ENCODE results near the gene TSKU. TPM values are rescaled to one million over a fixed set of nuclear protein-coding genes. Genes with fewer than 3 reads are reported as not detected.
A peak's percentile ranks its signal among the peaks of the same experiment; 100 is the strongest.

The TSKU gene
- total RNA-seq, 2 experiments from 2014 or later, result 2.5 TPM

DNA sequence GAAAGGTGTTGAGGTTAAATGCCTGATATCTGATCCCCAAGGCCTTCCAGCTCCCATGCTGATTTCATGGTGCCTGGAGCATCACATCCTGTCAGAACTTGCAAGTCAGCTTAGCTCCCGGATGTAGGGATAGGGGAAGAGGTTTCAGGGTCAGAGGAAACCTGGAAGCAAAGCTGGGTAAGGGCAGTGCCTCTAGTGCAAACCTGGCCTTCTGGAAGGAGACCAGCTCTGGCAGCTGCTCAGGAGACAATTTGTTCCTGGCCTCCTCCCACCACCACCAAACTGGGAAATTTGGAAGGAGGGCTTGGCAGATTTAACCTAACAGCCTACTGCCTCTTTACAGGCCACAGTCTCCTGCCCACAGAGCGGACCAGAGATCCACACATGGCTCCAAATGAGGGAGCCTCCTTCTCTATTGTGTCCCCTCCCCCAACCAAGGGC, 9.2 kb upstream of the TSKU start:
- ATAC-seq (no peak), DNase-seq (no peak)
- Mint-ChIP-seq H3K36me3 (ENCODE audit: low read depth) (peaks cover 23% of the 10 kb centered on the region), H3K4me1 (ENCODE audit: low read depth) (peaks cover 43% of the 10 kb centered on the region), H3K27me3 (ENCODE audit: low read depth) (peaks cover 23% of the 10 kb centered on the region), H3K9me3 (ENCODE audit: insufficient read depth) (peaks cover 22% of the 10 kb centered on the region), H3K27ac (no peak overlapping the region), H3K4me3 (no peak overlapping the region)
- POLR2A ChIA-PET, result no interaction called here
- CTCF ChIA-PET, result interaction anchor here (1.4 kb wide), 1 partner anchor 52 kb away, joined by 3 read pairs; no protein-coding TSS in a partner anchor

DNA sequence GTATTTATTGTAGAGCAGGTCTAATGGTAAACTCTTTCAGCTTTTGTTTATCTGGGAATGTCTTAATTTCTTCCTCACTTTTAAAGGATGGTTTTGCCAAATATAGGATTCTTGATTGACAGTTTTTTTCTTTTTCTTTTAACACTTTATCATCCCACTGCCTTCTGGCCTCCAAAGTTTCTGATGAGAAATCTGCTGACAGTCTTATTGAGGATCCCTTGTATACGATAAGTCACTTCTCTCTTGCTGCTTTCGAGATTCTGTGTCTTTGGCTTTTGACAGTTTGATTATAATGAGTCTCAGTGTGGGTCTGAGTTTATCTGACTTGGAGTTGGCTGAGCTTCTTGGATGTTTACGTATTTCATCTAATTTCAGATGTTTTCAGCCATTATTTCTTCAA, 6.7 kb upstream of the TSKU start:
- ATAC-seq (no peak), DNase-seq (no peak)
- Mint-ChIP-seq H3K9me3 (ENCODE audit: insufficient read depth) (peaks cover 22% of the 10 kb centered on the region), H3K27me3 (ENCODE audit: low read depth) (peaks cover 39% of the 10 kb centered on the region), H3K36me3 (ENCODE audit: low read depth) (peaks cover 24% of the 10 kb centered on the region), H3K4me3 (no peak overlapping the region), H3K27ac (no peak overlapping the region), H3K4me1 (ENCODE audit: low read depth) (peaks cover 30% of the 10 kb centered on the region)
- ChIA-PET POLR2A (no interaction called here), CTCF (no interaction called here)

DNA sequence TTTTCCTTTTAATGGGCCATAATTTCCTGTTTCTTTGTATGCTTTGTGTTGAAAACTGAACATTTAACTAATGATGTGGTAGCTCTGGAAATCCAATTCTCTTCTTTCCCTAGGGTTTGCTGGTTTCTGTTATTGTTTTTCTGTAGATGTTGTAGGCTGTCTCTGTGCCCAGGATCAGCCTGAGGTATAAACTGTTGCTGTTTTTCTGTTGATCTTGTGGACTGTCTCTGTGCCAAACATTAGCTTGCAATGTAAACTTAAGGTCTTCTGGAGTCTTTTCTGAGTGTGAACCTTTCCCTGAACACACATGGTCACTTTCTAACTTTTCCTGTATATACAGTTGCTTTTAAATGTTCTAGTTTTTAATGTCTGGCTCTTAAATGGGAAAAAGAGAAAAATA, 5.9 kb upstream of the TSKU start:
- H3K27me3 Mint-ChIP-seq (ENCODE audit: low read depth), result peaks cover 39% of the 10 kb centered on the region
- CTCF ChIA-PET, result no interaction called here
- H3K4me1 Mint-ChIP-seq (ENCODE audit: low read depth), result peaks cover 28% of the 10 kb centered on the region
- DNase-seq (no peak), ATAC-seq (no peak)
- H3K36me3 Mint-ChIP-seq (ENCODE audit: low read depth), result peaks cover 24% of the 10 kb centered on the region
- H3K4me3 Mint-ChIP-seq, result no peak overlapping the region
- POLR2A ChIA-PET, result interaction anchor here (0.6 kb wide), 1 partner anchor 126 kb away, joined by 5 read pairs; no protein-coding TSS in a partner anchor
- H3K9me3 Mint-ChIP-seq (ENCODE audit: insufficient read depth), result peaks cover 22% of the 10 kb centered on the region
- H3K27ac Mint-ChIP-seq, result no peak overlapping the region

DNA sequence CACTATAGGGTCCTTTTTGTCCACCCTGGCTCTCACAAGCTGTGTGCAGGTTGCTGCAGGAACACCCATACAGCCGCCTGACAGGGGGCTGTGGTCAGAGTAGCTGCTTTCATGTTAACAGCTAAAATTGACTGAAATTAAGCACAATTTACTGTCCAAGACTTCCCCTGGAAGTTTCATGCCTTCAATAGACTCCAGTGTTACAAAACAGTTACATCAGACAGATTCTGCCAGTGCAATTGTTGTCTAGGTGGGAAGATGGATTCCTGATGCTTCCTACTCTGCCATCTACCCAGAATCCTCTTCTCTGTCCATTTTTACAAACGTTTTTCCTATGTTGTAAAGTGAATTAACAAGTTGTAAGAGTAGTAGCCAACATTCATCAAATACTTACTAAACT, 5.3 kb upstream of the TSKU start:
- ChIA-PET CTCF (no interaction called here), POLR2A (no interaction called here)
- ATAC-seq (no peak), DNase-seq (no peak)
- H3K27me3 Mint-ChIP-seq (ENCODE audit: low read depth), result peaks cover 40% of the 10 kb centered on the region
- peaks cover 22% of the 10 kb centered on the region for H3K9me3 Mint-ChIP-seq (ENCODE audit: insufficient read depth)
- H3K27ac Mint-ChIP-seq, result no peak overlapping the region
- H3K4me3 Mint-ChIP-seq, result no peak overlapping the region
- H3K4me1 Mint-ChIP-seq (ENCODE audit: low read depth), result peaks cover 29% of the 10 kb centered on the region
- peaks cover 24% of the 10 kb centered on the region for H3K36me3 Mint-ChIP-seq (ENCODE audit: low read depth)

DNA sequence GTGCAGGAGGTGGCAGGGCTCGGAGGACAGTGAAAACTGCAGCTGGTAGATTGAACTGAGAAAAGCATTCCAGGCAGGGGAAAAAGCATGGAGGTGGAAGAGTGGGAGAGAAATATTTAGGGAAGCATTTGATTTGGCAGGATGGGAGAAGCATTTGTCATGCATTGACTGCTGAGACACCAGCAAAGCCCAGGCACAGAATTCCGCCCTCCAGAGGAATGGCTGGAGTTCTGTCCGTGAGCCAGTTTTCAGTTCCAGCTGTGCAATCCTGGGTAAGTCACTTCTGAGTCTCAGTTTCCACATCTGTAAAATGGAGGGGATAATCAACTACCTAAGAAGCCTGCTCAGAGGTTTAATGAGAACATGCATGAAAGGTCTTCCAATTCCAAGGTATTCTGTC, 4.3 kb upstream of the TSKU start:
- Mint-ChIP-seq H3K4me3 (no peak overlapping the region), H3K36me3 (ENCODE audit: low read depth) (peaks cover 24% of the 10 kb centered on the region), H3K9me3 (ENCODE audit: insufficient read depth) (peaks cover 22% of the 10 kb centered on the region), H3K27ac (no peak overlapping the region), H3K4me1 (ENCODE audit: low read depth) (peaks cover 29% of the 10 kb centered on the region), H3K27me3 (ENCODE audit: low read depth) (peaks cover 41% of the 10 kb centered on the region)
- ChIA-PET CTCF (interaction anchor here (0.8 kb wide), 1 partner anchor 20 kb away, joined by 3 read pairs; no protein-coding TSS in a partner anchor), POLR2A (no interaction called here)
- ATAC-seq, result no peak
- no peak for DNase-seq

DNA sequence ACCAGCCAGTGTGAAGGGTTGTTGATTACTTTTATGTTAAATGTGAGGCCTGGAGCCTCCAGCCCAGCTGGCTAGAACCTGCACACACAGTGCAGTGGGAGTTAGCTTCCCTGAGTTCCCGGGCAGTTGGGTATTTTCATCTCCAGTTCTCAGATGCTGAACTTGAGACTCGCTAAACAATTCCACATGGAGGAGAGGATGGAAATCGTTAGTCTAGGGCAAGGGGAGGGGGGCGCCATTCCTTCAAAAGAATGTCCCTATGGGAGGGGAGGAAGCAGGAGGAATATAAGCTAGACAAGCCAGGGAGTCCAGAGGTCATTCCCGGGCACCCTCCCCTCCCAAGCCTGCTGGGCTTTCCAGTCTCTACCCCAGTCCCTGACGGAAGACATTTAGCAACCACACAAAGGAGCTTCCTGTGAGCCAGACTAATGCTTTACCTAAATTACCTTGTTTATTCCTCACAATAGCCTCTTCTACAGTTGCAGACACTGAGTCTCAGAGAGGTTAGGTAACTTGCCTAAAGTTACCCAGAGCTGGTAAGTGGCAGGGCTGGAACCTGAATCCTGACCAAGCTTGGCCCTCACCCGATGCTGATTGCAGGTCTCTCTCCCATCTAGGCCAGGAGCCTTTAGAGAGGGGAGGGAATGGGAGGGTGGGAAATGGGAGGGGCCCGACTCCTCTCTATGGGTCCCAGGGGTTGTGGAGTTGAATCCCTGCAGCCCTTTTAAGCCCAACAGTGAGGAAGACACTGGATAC, 1.9 kb upstream of the TSKU start:
- no peak overlapping the region for H3K27ac Mint-ChIP-seq

DNA sequence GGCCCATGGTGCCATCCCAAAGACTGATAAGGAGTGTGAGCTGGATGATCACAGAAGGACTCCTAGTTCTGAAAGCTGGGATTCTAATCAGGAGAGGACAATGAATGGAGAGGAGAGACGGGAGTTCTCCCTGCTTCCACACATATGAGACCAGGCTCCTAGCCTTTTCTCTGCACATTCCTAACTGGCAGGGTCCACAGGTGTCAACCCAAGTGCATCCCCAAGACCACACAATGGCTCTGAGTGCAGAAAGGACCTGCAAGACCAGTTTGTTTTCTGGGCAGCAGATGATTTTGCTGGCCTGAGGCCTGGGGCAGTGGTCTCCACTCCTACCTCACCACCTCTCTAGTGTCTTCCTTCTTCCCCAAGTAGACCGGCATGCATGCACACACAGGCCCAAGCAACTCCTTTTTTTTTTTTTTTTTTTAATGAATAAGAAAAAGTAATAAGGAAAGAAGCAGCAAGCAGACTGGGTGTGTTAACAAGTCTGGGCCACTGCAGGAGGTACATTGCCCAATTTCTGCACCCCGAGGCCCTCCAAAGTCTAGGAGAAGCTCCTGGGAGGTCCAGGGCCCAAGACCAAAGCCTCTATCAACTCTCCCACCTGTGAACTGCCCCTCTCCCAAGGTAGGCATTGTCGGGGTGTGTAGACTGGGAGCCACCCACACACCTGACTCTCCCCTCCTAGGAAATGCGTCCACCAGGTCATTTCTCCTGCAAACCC, 1.2 kb upstream of the TSKU start:
- peaks cover 57% of the 10 kb centered on the region for H3K27me3 Mint-ChIP-seq (ENCODE audit: low read depth)
- H3K36me3 Mint-ChIP-seq (ENCODE audit: low read depth), result peaks cover 16% of the 10 kb centered on the region
- no peak for DNase-seq
- POLR2A ChIA-PET, result interaction anchor here (0.6 kb wide), 1 partner anchor 518 kb away, joined by 4 read pairs; no protein-coding TSS in a partner anchor
- no peak for ATAC-seq
- H3K9me3 Mint-ChIP-seq (ENCODE audit: insufficient read depth), result peaks cover 11% of the 10 kb centered on the region
- H3K4me3 Mint-ChIP-seq, result peak overlapping the region; percentile 94
- H3K27ac Mint-ChIP-seq, result peak overlapping the region; percentile 93
- peaks cover 29% of the 10 kb centered on the region for H3K4me1 Mint-ChIP-seq (ENCODE audit: low read depth)
- CTCF ChIA-PET, result interaction anchor here (0.9 to 1.7 kb wide), 4 partner anchors 11 to 60 kb away, joined by 3 to 12 read pairs (median 4); no protein-coding TSS in a partner anchor

More for the DNA sequence above, 1.9 kb upstream of the TSKU start:
- H3K27me3 Mint-ChIP-seq (ENCODE audit: low read depth), result peaks cover 58% of the 10 kb centered on the region
- ATAC-seq (no peak), DNase-seq (no peak)
- peaks cover 29% of the 10 kb centered on the region for H3K4me1 Mint-ChIP-seq (ENCODE audit: low read depth)
- ChIA-PET CTCF (interaction anchor here (0.9 to 1.7 kb wide), 5 partner anchors 10 to 138 kb away, joined by 3 to 12 read pairs (median 4); no protein-coding TSS in a partner anchor), POLR2A (interaction anchor here (0.6 kb wide), 1 partner anchor 519 kb away, joined by 4 read pairs; no protein-coding TSS in a partner anchor)
- H3K4me3 Mint-ChIP-seq, result peak overlapping the region; percentile 94
- peaks cover 24% of the 10 kb centered on the region for H3K36me3 Mint-ChIP-seq (ENCODE audit: low read depth)
- H3K9me3 Mint-ChIP-seq (ENCODE audit: insufficient read depth), result peaks cover 18% of the 10 kb centered on the region

DNA sequence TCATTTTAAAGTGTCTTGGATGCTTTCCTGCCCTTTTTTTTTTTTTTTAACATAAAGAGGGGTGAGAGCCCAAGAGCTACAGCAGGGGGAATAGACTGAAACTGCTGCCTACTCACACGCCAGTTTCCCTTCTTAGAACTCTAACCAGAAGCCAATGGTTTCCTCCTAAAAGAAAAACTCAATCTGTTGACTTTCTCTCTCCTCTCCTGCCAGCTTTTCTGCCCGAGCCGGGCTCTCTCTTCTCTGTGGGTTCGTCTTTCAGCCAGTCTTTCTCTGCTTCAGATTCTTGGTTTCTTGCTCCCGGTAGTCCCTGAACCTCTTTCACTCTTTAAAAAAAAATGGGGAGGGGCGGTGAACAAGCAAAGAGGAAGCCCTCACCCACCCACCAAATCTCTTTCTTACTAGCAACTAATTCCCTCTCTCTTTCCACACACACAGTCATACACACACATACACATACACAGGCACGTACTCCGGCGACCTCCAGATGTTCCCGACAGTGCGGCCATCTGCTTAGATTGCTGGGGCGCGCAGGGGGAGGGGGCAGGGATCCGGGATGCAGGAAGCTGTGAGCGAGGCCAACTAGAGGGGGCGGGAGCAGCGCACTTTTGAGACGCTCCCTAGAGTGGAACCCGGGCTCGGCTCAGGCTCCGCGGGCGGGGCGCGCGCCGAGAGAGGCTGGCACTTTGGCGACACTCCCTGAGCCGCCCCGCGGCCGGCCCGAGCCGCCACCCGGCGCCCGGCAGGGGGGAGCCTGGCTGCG, 444 bp upstream of the TSKU start:
- POLR2A ChIA-PET, result no interaction called here

DNA sequence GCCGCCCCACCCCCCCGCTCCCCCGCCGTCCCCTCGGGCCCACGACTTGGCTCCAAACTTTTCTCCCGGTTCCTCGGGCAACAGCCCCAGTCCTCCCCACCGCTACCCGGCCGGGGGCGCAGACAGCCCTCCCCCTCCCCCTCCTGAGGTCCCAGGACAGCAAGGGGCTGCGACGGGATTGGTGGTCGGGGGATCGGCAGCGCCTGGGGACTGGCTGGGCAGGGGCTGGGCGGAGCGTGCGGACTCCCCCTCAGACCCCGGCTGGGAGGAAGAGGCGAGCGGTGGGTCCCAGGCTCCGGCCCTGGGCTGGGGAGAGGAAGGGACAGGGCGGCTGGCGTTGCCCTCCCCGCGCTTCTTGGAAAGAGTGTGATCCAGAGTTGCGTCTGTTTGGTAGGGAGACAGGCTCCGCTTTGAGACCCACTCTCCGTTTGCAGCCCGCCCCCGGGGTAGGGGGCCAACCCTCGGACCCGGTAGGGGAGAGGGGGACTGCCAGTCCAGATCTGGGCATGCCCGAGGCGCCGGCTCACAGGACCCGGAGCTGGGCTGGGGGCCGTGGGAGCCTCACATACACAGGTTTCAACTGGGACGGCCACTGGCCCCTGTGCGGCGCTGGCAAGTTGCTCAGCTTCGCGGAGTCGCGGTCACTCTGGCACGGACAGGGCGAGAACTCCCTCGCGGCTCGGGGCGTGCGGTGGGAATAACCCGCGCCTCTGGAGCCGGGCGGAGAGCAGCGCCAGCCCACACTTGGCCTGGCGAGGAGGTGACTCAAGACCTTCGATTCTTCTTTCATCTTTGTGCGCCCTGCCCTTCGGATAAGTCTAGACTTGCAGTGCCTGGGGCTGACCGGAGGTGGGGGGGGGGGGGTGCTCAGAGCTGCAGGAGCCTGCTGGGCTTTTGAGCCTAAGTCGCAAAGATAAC, 999 bp downstream of the TSKU start:
- H3K36me3 Mint-ChIP-seq (ENCODE audit: low read depth), result no peaks in the 10 kb centered on the region
- no peak overlapping the region for H3K27ac Mint-ChIP-seq
- peaks cover 22% of the 10 kb centered on the region for H3K4me1 Mint-ChIP-seq (ENCODE audit: low read depth)
- H3K27me3 Mint-ChIP-seq (ENCODE audit: low read depth), result peaks cover 42% of the 10 kb centered on the region
- ATAC-seq, result no peak
- peak overlapping the region; percentile 65 for H3K4me3 Mint-ChIP-seq
- DNase-seq, result no peak
- no peaks in the 10 kb centered on the region for H3K9me3 Mint-ChIP-seq (ENCODE audit: insufficient read depth)
- ChIA-PET POLR2A (no interaction called here), CTCF (no interaction called here)

More for the DNA sequence above, 444 bp upstream of the TSKU start:
- Mint-ChIP-seq H3K27me3 (ENCODE audit: low read depth) (peaks cover 54% of the 10 kb centered on the region), H3K27ac (peak overlapping the region; percentile 93), H3K4me1 (ENCODE audit: low read depth) (peaks cover 24% of the 10 kb centered on the region), H3K9me3 (ENCODE audit: insufficient read depth) (peaks cover 4% of the 10 kb centered on the region), H3K36me3 (ENCODE audit: low read depth) (peaks cover 10% of the 10 kb centered on the region), H3K4me3 (peak overlapping the region; percentile 94)
- CTCF ChIA-PET, result interaction anchor here (0.9 to 1.7 kb wide), 3 partner anchors 9 to 16 kb away, joined by 3 to 12 read pairs (median 4); no protein-coding TSS in a partner anchor
- peak; percentile 81 for ATAC-seq
- peak; percentile 83 for DNase-seq

DNA sequence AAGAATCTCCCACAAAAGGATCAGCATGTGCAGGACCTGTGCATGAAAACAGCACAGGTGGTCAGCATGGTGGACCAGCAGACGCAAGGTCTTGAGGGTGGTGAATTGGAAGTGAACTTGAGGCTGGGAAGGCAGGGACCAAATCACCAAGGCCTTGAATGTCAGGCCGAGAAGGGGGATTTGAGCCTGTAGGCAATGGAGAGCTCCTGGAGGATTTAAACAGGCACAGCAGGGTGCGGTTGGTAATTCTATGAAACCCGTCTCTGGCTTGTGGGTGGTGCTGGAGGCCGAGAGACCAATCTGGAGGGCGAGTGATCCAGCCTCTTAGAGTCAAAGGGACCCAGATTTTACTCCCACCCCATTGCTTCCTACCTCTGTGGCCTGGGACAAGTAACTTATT, 2.4 kb downstream of the TSKU start:
- Mint-ChIP-seq H3K27ac (peak overlapping the region; percentile 11), H3K9me3 (ENCODE audit: insufficient read depth) (no peaks in the 10 kb centered on the region), H3K4me3 (no peak overlapping the region), H3K27me3 (ENCODE audit: low read depth) (peaks cover 36% of the 10 kb centered on the region), H3K36me3 (ENCODE audit: low read depth) (no peaks in the 10 kb centered on the region), H3K4me1 (ENCODE audit: low read depth) (peaks cover 22% of the 10 kb centered on the region)
- ChIA-PET POLR2A (no interaction called here), CTCF (interaction anchor here (1.4 to 3.2 kb wide), 2 partner anchors 13 to 24 kb away, joined by 4 to 13 read pairs; no protein-coding TSS in a partner anchor)
- DNase-seq (no peak), ATAC-seq (no peak)

Measured in activated CD8-positive, alpha-beta T cell treated with anti-CD3 and anti-CD28 coated beads, Interleukin-2, amount 10 ng/mL, durations not matched to agents 7 days and 5 days (primary cell).